UCSD-AML1 (cell line): ENCODE measurements around the gene SMTNL1.

Source experiments
- DNase-seq: peaks from one replicate; lab custom pipeline; 2025; ENCODE audit not compliant: unreplicated experiment; lab: John Stamatoyannopoulos, UW

SMTNL1 gene

DNA sequence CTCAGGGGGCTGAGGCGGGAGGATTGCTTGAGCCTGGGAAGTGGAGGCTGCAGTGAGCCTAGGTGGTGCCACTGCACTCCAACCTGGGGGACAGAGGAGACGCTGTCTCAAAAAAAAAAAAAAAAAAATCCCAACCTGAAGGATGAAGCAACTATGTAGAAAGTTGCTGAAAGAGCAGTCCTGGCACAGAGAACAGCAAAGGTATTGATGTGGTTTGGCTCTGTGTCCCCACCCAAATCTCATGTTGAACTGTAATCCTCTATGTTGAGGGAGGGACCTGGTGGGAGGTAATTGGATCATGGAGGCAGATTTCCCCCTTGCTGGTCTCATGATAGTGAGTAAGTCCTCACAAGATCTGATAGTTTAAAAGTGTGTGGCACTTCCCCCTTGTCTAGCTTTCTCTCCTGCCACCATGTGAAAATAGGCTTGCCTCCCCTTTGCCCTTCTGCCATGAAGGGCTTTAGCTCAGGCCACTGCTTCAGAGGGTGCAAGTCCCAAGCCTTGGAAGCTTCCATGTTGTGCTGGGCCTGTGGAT, 49.4 kb downstream of the SMTNL1 start:
- DNase-seq: no peak

DNA sequence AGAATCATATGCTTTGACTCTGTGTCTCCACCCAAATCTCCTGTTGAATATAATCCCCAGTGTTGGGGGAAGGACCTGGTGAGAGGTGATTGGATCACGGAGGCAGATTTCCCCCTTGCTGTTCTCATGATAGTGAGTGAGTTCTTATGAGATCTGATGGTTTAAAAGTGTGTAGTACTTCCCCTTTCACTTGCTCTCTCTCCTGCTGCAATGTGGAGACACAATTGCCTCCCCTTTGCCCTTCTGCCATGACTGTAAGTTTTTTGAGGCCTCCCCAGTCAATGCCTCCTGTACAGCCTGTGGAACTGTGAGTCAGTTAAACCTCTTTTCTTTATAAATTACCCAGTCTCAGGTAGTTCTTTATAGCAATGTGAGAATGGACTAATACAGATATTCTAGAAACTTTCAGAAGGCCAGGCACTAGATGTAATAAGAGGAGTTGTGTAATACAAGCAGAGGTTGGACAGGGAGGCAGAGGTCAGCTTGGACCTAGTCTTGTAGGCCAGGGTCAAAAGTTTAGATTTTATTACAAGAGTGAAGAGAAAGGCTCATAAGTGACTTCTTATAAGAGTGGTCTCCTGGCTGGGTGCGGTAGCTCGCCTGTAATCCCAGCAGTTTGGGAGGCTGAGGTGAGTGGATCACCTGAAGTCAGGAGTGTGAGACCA, 50.8 kb downstream of the SMTNL1 start:
- DNase-seq: no peak

GRCh38 chr11:57596266-57596885, 59.0 kb downstream of the SMTNL1 start:
- DNase-seq: no peak

DNA sequence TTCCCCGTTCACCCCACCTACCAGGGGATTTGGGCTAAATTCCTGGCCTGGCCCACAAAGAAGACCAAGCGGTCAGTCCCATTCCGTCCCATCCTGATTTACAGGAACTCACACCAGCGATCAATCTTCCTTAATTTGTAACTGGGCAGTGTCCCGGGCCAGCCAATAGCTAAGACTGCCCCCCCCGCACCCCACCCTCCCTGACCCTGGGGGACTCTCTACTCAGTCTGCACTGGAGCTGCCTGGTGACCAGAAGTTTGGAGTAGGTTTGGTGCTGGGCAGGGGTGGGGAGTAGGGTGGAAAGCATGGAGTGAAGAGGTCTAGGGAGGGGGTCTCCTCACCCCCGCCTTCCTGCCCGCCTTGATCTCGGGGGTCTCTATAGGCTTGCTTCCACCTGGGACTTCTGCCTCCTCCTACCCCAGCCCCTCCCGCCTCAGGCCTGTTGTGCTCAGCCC, 60.1 kb downstream of the SMTNL1 start, which contains the start of gene SERPING1:
TSS of gene SERPING1 (plus strand) at position 225 of the 455 bp plus-strand sequence. CDS start 586 bp downstream, outside the sequence.
- DNase-seq: peak; percentile 38

DNA sequence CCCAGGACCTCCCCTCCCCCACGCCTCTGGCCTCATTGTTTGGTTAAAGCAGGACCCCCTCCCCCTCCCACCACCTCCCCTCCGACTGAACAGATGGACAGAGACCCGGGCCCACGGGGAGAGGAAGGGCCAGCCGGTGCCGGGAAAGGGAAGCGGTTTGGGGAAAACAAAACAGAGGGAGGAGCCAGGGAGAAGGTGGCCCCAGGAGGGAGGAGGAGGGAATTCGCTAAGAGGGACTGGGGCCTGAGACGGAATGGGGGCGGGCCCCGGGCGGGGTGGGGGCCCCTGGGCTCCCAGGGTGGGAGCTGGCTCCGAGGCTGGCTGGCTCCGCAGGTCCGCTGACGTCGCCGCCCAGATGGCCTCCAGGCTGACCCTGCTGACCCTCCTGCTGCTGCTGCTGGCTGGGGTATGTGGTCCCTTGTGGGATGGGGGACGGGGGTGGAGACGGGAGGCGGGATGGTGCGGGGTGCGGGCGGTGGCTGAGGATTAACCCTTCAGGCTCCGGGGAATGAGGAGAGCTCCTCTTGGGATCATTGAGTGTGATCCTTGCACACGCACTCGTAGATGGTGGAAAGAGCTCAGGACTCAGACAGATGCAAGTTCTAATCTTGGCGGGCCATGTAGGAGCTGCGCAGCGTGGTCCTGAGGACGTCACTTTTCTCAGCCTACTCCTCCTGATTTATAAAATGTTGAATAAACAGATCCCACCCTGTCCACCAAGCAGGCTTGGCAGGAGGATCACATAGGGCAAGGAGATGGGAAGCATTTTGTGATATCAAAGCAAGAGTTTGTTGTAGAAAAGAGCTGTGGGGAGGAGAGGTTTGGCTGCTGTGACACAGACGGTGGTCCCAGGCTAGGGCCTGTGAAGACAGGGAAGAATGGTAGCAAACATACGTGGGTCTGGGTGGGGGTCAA, 60.8 kb downstream of the SMTNL1 start:
- DNase-seq: peak; percentile 72

GRCh38 chr11:57598831-57599155, 61.4 kb downstream of the SMTNL1 start:
- DNase-seq: no peak

DNA sequence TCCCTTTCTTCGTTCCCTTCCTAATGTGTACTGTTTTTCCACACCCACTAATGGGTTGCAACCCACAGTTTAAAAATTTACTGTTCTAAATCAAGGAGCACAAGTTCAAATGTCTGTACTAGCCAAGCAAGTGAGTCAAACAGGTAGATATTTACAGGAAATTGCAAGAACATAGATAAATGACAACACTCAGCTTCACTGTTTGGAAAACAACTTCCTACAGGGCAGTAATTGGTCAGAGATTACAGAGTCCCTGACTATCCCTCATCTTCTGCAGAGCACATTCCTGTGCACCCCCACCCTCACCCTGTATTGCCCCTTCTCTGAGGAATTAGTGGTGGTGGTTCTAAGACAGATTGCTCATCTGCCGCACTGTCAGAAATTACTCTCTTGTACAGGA, 62.0 kb downstream of the SMTNL1 start:
- DNase-seq: no peak
